Rectal smooth muscle tissue (tissue), 1 donor: ENCODE data around the gene SFI1.
A peak's percentile ranks its signal among the peaks of the same experiment; 100 is the strongest.
"Not testable (repeated sequence)": the region's sequence is repeated elsewhere in the genome, so short reads cannot be mapped to it uniquely, and the experiment has no call there.

Experiments used
- H3K27ac ChIP-seq: one replicate; pipeline ENCODE4 v1.7.0; 2013; ENCODE audit warnings: low read depth, low read length, inconsistent platforms
- H3K27me3 ChIP-seq: one replicate; pipeline ENCODE4 v1.7.0; 2013; ENCODE audit warnings: low read length; ENCODE audit not compliant: control insufficient read depth, insufficient read depth
- H3K36me3 ChIP-seq: one replicate; pipeline ENCODE4 v1.7.0; 2013; ENCODE audit warnings: low read length; ENCODE audit not compliant: control insufficient read depth, insufficient read depth
- H3K4me1 ChIP-seq: one replicate; pipeline ENCODE4 v1.7.0; 2013; ENCODE audit warnings: low read length; ENCODE audit not compliant: control insufficient read depth, insufficient read depth
- H3K4me3 ChIP-seq: one replicate; pipeline ENCODE4 v1.7.0; 2013; ENCODE audit warnings: low read length
- H3K9ac ChIP-seq: one replicate; pipeline ENCODE4 v1.7.0; 2013; ENCODE audit warnings: low read length

The SFI1 gene

GRCh38 chr22:31481129-31481528 lies 15.2 kb upstream of the SFI1 start:
- no peak overlapping the region for H3K4me3 ChIP-seq
- no peak overlapping the region for H3K9ac ChIP-seq
- no peaks in the 10 kb centered on the region for H3K4me1 ChIP-seq
- H3K27me3 ChIP-seq = no peaks in the 10 kb centered on the region
- H3K36me3 ChIP-seq = peaks cover 23% of the 10 kb centered on the region
- no peak overlapping the region for H3K27ac ChIP-seq

GRCh38 chr22:31482470-31482869 lies 13.9 kb upstream of the SFI1 start:
- H3K36me3 ChIP-seq = peaks cover 26% of the 10 kb centered on the region
- H3K4me3 ChIP-seq, H3K27me3 ChIP-seq, H3K4me1 ChIP-seq, H3K27ac ChIP-seq, H3K9ac ChIP-seq: not testable (repeated sequence)

GRCh38 chr22:31486369-31486768 lies 10.0 kb upstream of the SFI1 start:
- peaks cover 20% of the 10 kb centered on the region for H3K36me3 ChIP-seq
- not testable (repeated sequence) for H3K4me1 ChIP-seq, H3K27ac ChIP-seq, H3K27me3 ChIP-seq, H3K4me3 ChIP-seq, H3K9ac ChIP-seq

GRCh38 chr22:31486951-31487350 lies 9.4 kb upstream of the SFI1 start:
- Histone ChIP-seq H3K9ac (no peak overlapping the region), H3K4me3 (no peak overlapping the region), H3K4me1 (peaks cover 6% of the 10 kb centered on the region), H3K36me3 (peaks cover 15% of the 10 kb centered on the region), H3K27me3 (no peaks in the 10 kb centered on the region), H3K27ac (no peak overlapping the region)

GRCh38 chr22:31488346-31488883 lies 7.9 kb upstream of the SFI1 start:
- H3K27ac ChIP-seq = peak overlapping the region; percentile 96
- H3K36me3 ChIP-seq = peaks cover 11% of the 10 kb centered on the region
- no peak overlapping the region for H3K9ac ChIP-seq
- peaks cover 6% of the 10 kb centered on the region for H3K4me1 ChIP-seq
- no peaks in the 10 kb centered on the region for H3K27me3 ChIP-seq
- H3K4me3 ChIP-seq = peak overlapping the region; percentile 93

- Histone ChIP-seq H3K4me1 (peaks cover 6% of the 10 kb centered on the region), H3K36me3 (peaks cover 8% of the 10 kb centered on the region), H3K27ac (peak overlapping the region; percentile 96), H3K4me3 (peak overlapping the region; percentile 93), H3K9ac (no peak overlapping the region), H3K27me3 (no peaks in the 10 kb centered on the region)
Measured at GRCh38 chr22:31488988-31489617, 7.2 kb upstream of the SFI1 start.

- Histone ChIP-seq H3K9ac (peak within 1 kb of the TSS; percentile 52), H3K27ac (peak within 1 kb of the TSS; percentile 96), H3K4me1 (peaks cover 6% of the 10 kb centered on the region), H3K4me3 (peak within 1 kb of the TSS; percentile 93), H3K27me3 (no peaks in the 10 kb centered on the region), H3K36me3 (peaks cover 4% of the 10 kb centered on the region)
Measured at GRCh38 chr22:31489632-31490495, 6.5 kb upstream of the SFI1 start, which contains the start of gene EIF4ENIF1. Gene EIF4ENIF1 (minus strand): TSS chr22:31489842. CDS start chr22:31488718, 1,124 bp downstream.

- H3K4me1 ChIP-seq = peaks cover 6% of the 10 kb centered on the region
- peak overlapping the region; percentile 96 for H3K27ac ChIP-seq
- H3K9ac ChIP-seq = peak overlapping the region; percentile 52
- H3K36me3 ChIP-seq = peaks cover 4% of the 10 kb centered on the region
- no peaks in the 10 kb centered on the region for H3K27me3 ChIP-seq
- peak overlapping the region; percentile 93 for H3K4me3 ChIP-seq
Measured at GRCh38 chr22:31490496-31490925, 5.8 kb upstream of the SFI1 start.

GRCh38 chr22:31491218-31491962 lies 4.9 kb upstream of the SFI1 start:
- Histone ChIP-seq H3K4me1 (peaks cover 6% of the 10 kb centered on the region), H3K27me3 (no peaks in the 10 kb centered on the region), H3K4me3 (no peak overlapping the region), H3K9ac (no peak overlapping the region), H3K36me3 (peaks cover 4% of the 10 kb centered on the region), H3K27ac (no peak overlapping the region)

GRCh38 chr22:31492151-31492550 lies 4.2 kb upstream of the SFI1 start:
- Histone ChIP-seq H3K4me1 (peaks cover 6% of the 10 kb centered on the region), H3K36me3 (peaks cover 3% of the 10 kb centered on the region), H3K4me3 (no peak overlapping the region), H3K27ac (no peak overlapping the region), H3K9ac (no peak overlapping the region), H3K27me3 (no peaks in the 10 kb centered on the region)

- not testable (repeated sequence) for H3K36me3 ChIP-seq, H3K4me1 ChIP-seq, H3K9ac ChIP-seq, H3K27ac ChIP-seq, H3K27me3 ChIP-seq, H3K4me3 ChIP-seq
Measured at GRCh38 chr22:31493355-31493754, 3.0 kb upstream of the SFI1 start.

GRCh38 chr22:31495343-31495742 lies 993 bp upstream of the SFI1 start:
- no peaks in the 10 kb centered on the region for H3K27me3 ChIP-seq
- H3K27ac ChIP-seq = peak overlapping the region; percentile 78
- H3K36me3 ChIP-seq = no peaks in the 10 kb centered on the region
- peak overlapping the region; percentile 88 for H3K4me3 ChIP-seq
- H3K4me1 ChIP-seq = peaks cover 3% of the 10 kb centered on the region
- no peak overlapping the region for H3K9ac ChIP-seq
